ENCODE measurements around the gene ZNF669.

DNA sequence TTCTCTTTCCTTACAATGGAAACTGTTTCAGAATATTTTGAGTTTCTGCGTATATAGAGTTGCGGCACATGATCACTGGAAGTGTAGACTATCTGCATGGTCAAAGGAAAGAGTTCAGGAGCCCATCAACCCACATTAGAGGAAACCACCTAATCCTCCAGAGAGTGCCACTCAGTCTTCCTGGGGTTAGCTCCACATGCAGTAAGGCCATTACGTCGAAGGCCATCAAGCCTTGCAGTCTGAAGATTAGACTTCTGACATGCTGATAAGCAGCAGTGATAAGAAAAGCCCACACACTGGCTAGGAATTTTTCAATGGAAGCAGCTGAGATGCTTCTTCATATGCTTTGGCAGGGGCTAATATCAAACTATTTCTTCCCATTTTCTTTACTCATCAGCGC is 7.6 kb downstream of the ZNF669 start:
- TF ChIP-seq EZH2 (IDR thresholded peaks at IDR 0.05; ENCODE audit: low read depth) = no peak
- TF ChIP-seq, protein P1, sequence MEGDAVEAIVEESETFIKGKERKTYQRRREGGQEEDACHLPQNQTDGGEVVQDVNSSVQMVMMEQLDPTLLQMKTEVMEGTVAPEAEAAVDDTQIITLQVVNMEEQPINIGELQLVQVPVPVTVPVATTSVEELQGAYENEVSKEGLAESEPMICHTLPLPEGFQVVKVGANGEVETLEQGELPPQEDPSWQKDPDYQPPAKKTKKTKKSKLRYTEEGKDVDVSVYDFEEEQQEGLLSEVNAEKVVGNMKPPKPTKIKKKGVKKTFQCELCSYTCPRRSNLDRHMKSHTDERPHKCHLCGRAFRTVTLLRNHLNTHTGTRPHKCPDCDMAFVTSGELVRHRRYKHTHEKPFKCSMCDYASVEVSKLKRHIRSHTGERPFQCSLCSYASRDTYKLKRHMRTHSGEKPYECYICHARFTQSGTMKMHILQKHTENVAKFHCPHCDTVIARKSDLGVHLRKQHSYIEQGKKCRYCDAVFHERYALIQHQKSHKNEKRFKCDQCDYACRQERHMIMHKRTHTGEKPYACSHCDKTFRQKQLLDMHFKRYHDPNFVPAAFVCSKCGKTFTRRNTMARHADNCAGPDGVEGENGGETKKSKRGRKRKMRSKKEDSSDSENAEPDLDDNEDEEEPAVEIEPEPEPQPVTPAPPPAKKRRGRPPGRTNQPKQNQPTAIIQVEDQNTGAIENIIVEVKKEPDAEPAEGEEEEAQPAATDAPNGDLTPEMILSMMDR (conservative IDR thresholded peaks at IDR 0.05) = no peak
